Loucy (cell line): Measurements from ENCODE around the gene CERS6.

ENCODE experiments used
- CTCF ChIP-seq: fragments of 200-600 bp; sonication (generic); conservative IDR thresholded peaks from 2 replicates; pipeline ENCODE4 v1.5.1; 2014; ENCODE audit warnings: mild to moderate bottlenecking, antibody characterized with exemption, low read length
- EZH2phosphoT487 ChIP-seq: fragments of 200-600 bp; IDR thresholded peaks from 2 replicates; pipeline ENCODE4 v1.6.1; 2018; ENCODE audit warnings: antibody characterized with exemption, mild to moderate bottlenecking, moderate library complexity, borderline replicate concordance

GRCh38 chr2:168805615-168806014, 349.5 kb downstream of the CERS6 start:
- no peak for TF ChIP-seq CTCF
- no peak for TF ChIP-seq EZH2phosphoT487
